Measurements from ENCODE around the gene TBC1D32. TPM values are rescaled to one million over a fixed set of nuclear protein-coding genes. Genes with fewer than 3 reads are reported as not detected.
"Not testable (repeated sequence)": the region's sequence is repeated elsewhere in the genome, so short reads cannot be mapped to it uniquely, and the experiment has no call there.

The TBC1D32 gene
- total RNA-seq, 4 donors from 2014 or later: 14.9 to 27.1 (median 22.4) TPM

DNA sequence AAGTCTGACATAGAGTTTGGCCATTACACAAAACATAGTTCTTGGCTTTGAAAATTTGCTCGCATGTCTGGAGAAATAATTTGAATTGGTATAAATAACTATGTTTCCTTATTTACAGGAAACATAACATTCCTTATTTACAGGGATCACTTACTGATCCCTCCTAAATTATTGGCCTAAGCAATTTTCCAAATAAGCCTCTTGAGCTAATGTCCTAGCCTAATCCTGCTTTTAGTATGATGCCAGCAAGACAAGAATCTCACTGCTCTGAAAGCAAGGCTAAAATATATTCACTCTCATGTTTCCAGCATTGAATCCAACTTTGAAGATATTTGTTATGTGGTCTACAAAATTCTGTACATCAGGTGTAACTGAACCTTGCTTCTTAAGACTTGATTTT, 4.1 kb upstream of the TBC1D32 start:
- Histone ChIP-seq H3K27ac (no peak overlapping the region), H3K9me3 (no peaks in the 10 kb centered on the region), H3K4me1 (peaks cover 4 to 7% of the 10 kb centered on the region in 2 donors), H3K4me3 (replicated peaks in 1 of 3) (no peak overlapping the region), H3K27me3 (no peaks in the 10 kb centered on the region), H3K36me3 (no peaks in the 10 kb centered on the region)
- intact Hi-C loops (cut with DNase I): no loop called here
- WGBS, 2 donors: 78 to 87% methylated on average over 1 of the region's 1 CpG
- DNase-seq: no peak
- TF ChIP-seq POLR2A (IDR thresholded peaks at IDR 0.05) (no peak), CTCF (IDR thresholded peaks at IDR 0.05) (no peak)

- no peak for TF ChIP-seq POLR2A (IDR thresholded peaks at IDR 0.05)
- no peak for TF ChIP-seq CTCF (IDR thresholded peaks at IDR 0.05)
- H3K36me3 ChIP-seq: no peaks in the 10 kb centered on the region
- H3K27ac ChIP-seq: peak overlapping the region; percentile 99 to 100 (median 99)
- WGBS, 2 donors: 73 to 79% methylated on average over 13 of the region's 13 CpGs
- H3K9me3 ChIP-seq: no peaks in the 10 kb centered on the region
- H3K4me3 ChIP-seq (replicated peaks in 1 of 3): peak overlapping the region; percentile 49 to 69 (median 65)
- intact Hi-C loops (cut with DNase I): no loop called here
- peaks cover 4 to 7% of the 10 kb centered on the region in 2 donors for H3K4me1 ChIP-seq
- no peak for DNase-seq
- H3K27me3 ChIP-seq: no peaks in the 10 kb centered on the region
Observed at GRCh38 chr6:121335087-121336008, 1.1 kb upstream of the TBC1D32 start.

DNA sequence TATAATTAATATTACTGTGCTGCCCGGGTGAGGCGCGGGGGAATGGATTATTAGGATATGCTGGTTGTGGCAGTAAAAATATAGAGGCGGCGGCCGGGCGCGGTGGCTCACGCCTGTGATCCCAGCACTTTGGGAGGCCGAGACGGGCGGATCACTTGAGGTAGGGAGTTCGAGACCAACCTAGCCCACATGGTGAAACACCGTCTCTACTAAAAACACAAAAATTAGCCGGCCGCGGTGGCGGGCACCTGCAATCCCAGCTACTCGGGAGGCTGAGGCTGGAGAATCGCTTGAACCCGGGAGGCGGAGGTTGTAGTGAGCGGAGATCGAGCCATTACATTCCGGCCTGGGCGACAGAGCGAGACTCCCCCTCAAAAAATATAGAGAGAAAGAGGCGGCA, 586 bp downstream of the TBC1D32 start:
- intact Hi-C loops (cut with DNase I); H3K9me3 ChIP-seq; H3K4me1 ChIP-seq; H3K36me3 ChIP-seq; H3K27me3 ChIP-seq: not testable (repeated sequence)
- DNase-seq: peak in 1 of 2 donors; percentile 27
- H3K27ac ChIP-seq: peak overlapping the region in 2 of 3 donors; percentile 99 to 100
- WGBS, 2 donors: 95% methylated on average over 28 of the region's 28 CpGs
- H3K4me3 ChIP-seq (replicated peaks in 1 of 3): peak overlapping the region in 1 of 3 donors; percentile 65

GRCh38 chr6:121333196-121333595, 1.1 kb downstream of the TBC1D32 start:
- no peak overlapping the region for H3K4me3 ChIP-seq (replicated peaks in 1 of 3)
- WGBS, 2 donors: 97 to 99% methylated on average over 4 of the region's 4 CpGs
- intact Hi-C loops (cut with DNase I): no loop called here
- no peaks in the 10 kb centered on the region for H3K36me3 ChIP-seq
- TF ChIP-seq POLR2A (IDR thresholded peaks at IDR 0.05): no peak
- H3K4me1 ChIP-seq: peaks cover 4 to 7% of the 10 kb centered on the region in 2 donors
- H3K9me3 ChIP-seq: no peaks in the 10 kb centered on the region
- no peaks in the 10 kb centered on the region for H3K27me3 ChIP-seq
- H3K27ac ChIP-seq: no peak overlapping the region
- no peak for DNase-seq

GRCh38 chr6:121330516-121330915, 3.8 kb downstream of the TBC1D32 start:
- no peaks in the 10 kb centered on the region for H3K9me3 ChIP-seq
- 92% methylated on average over 2 of the region's 2 CpGs for WGBS, 2 donors
- intact Hi-C loops (cut with DNase I): no loop called here

More at GRCh38 chr6:121330516-121330915, 3.8 kb downstream of the TBC1D32 start:
- no peaks in the 10 kb centered on the region for H3K36me3 ChIP-seq
- no peak overlapping the region for H3K4me3 ChIP-seq (replicated peaks in 1 of 3)
- TF ChIP-seq CTCF (IDR thresholded peaks at IDR 0.05) (no peak), POLR2A (IDR thresholded peaks at IDR 0.05) (no peak)
- H3K27me3 ChIP-seq: no peaks in the 10 kb centered on the region
- DNase-seq: no peak
- peaks cover 4 to 5% of the 10 kb centered on the region in 2 donors for H3K4me1 ChIP-seq
- no peak overlapping the region for H3K27ac ChIP-seq
